Testis (tissue), 2 donors: Measurements from ENCODE around the gene PSME2.

Experiments
- POLR2A ChIP-seq: fragments of 450-650 bp; IDR thresholded peaks from one replicate; pipeline ENCODE4 v1.6.1; 2017; ENCODE audit warnings: antibody characterized with exemption, mild to moderate bottlenecking, moderate library complexity
- TF ChIP-seq, protein P1 (sequence below), 3 experiments: fragments of 450-650 bp in 2 of 3; fragments of 200-600 bp in 1 of 3; sonication (generic) in 1 of 3; IDR thresholded peaks; one replicate each; pipeline ENCODE4 v1.5.1; 2016 to 2019; ENCODE audit warnings: antibody characterized with exemption in 3 of 3, mild to moderate bottlenecking in 2 of 3, moderate library complexity in 1 of 3

DNA sequence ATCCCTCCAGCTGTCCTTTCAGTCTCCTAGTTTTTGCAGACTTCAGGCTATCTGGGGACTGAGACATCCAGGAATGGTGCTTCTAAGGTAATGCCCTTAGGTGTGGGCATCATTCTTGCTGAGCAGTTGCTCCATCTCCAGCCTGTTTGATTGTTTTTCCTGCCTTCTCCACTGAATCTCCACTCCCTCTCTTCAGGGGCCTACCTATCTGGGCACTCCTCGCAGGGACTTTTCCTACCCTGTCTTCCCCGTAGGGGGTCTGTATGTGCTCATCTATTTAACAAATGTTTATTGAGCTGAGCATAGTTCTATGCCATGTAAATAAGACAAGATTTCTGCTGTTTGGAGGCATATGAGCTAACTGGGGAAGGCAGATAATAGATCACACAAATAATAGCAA is 13.4 kb downstream of the PSME2 start:
- TF ChIP-seq POLR2A: no peak
- TF ChIP-seq, protein P1, sequence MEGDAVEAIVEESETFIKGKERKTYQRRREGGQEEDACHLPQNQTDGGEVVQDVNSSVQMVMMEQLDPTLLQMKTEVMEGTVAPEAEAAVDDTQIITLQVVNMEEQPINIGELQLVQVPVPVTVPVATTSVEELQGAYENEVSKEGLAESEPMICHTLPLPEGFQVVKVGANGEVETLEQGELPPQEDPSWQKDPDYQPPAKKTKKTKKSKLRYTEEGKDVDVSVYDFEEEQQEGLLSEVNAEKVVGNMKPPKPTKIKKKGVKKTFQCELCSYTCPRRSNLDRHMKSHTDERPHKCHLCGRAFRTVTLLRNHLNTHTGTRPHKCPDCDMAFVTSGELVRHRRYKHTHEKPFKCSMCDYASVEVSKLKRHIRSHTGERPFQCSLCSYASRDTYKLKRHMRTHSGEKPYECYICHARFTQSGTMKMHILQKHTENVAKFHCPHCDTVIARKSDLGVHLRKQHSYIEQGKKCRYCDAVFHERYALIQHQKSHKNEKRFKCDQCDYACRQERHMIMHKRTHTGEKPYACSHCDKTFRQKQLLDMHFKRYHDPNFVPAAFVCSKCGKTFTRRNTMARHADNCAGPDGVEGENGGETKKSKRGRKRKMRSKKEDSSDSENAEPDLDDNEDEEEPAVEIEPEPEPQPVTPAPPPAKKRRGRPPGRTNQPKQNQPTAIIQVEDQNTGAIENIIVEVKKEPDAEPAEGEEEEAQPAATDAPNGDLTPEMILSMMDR (IDR thresholded peaks at IDR 0.05): no peak
